HG03571 (cell line): ENCODE results near the gene ELMO1.

Source experiments
- ATAC-seq: cut with Tn5 transposase; IDR thresholded peaks from one replicate; pipeline ENCODE4 v1.9.1; 2021; ENCODE audit not compliant: unreplicated experiment

ELMO1 gene

DNA sequence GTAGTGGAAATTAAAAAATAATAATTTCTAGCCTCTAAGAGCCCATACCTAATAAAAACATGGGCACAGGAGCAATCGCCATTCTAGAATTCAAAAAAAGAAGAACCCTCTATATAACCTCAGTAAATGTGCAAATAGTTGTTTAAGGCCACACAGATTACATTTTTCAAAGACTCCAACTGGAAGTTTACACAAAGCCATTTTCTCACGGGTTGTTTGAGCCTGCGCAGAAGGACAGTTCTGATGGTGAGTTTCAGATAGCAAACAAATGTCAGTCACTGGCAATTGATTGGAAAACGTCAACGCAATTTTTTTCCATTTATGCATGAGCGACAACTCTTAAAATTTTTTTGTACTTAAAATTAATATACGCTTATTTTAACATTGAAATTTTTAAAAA lies 23.0 kb upstream of the ELMO1 start:
- ATAC-seq: no peak

DNA sequence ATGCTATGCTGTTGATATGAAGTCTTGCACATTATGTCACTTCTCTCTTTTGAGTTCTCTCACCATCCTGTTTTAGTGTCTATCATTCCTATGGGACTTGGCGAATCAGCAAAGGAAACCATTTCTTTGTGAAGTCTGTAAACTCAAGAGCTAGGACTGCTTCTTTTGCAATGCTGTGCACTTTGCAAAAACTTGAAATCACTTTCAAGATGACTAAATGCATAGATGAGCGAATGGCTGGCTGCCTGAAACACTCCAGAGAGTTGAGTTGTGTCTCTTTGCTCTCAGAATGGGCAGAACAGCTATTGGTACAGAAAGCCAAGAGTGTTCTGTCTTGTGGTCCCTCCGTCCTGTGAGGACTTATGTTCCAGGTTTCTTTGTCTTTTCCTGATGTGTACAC lies 18.3 kb upstream of the ELMO1 start:
- ATAC-seq: no peak

DNA sequence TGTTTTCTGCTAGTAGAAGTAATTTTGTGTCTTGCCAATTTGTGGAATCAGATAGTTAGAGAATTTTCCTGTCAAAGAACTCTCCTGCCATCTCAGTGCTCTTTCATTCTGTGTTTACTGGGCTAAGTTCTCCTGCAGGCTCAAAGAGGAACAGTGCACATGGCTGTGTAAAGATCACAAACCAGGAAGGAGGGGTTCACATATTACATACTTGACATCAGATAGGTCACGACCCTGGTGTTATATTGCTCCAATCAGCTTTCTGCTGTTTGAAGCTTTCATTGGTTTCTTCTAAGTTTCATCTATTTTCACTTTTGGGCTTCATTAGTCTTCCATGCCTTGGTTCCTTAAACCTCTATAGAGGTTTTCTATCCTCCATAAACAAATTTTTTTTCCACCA lies 13.5 kb upstream of the ELMO1 start:
- ATAC-seq: no peak

DNA sequence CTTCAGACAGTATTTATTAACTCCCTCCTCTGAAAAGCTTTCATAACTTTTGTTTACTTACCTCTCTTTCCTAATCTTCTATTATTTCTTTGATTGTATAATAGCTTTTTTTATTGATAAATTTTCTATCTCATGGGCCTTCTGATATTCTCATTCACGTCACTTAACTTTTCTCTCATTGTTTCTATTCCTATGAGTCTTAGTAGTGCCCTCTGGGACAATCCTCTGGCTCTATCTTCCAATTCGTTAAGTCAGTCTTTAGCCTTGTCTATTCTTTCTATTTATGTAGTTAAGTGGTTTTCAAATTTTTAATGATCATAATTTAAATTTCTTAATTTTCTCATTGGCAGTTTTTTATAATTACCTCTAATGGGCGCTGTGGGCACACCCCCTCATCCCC lies 6.4 kb upstream of the ELMO1 start:
- ATAC-seq: no peak

DNA sequence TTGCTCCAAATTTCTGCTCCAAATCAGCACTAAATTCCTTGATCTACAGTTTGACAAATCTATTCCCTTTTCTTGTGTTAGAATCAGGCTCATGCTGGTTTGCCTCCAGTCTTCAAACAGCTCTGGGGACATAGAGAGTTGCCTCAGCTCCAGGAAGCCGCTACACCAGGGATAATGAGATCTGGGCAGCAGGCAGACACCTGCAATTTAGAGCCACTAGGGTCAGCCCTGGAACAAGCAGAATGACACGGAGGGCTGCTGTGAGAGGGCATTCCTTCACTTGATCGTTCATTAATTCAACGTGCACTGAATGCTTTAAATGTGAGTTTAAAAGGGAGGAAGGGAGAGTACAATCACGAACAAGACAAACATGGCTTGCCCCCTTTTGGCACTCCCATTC lies 3.7 kb upstream of the ELMO1 start:
- ATAC-seq: no peak

DNA sequence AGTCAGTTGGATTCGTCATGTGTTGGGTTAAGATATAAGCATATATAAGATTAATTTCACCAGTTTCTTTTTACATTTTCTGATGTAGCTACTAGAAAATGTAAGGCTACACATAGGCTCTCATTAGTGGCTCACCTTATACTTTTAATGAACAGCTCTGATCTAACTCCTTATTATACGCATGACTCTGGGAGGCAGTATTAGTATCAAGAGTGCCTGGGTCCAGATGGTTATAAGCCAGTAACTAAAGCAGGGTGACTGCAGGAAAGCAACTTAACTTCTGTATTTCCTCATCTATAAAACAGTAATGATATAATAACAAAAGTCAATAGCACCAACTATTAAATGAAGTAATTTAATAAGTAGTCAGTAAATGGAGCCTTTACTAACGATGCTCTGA lies 1.4 kb upstream of the ELMO1 start:
- ATAC-seq: no peak

DNA sequence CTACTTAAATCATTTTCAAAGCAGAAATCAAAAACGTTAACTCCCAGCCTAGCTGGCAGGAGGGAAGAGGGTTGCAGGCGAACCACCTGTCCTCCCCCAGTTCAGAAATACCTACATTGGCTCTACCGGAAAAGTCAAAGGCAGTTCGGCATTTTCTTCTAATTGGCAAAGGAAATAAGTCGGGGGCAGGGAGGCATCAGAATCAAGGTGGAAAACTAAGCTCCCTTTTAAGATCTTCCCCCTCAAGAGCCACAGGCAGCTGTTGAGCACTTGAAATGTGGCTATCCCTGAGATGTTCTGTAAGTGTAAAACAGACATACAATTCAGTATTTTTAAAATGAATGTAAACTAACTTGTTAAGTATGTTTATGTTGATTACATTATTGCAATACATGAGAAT lies 957 bp upstream of the ELMO1 start:
- no peak for ATAC-seq

DNA sequence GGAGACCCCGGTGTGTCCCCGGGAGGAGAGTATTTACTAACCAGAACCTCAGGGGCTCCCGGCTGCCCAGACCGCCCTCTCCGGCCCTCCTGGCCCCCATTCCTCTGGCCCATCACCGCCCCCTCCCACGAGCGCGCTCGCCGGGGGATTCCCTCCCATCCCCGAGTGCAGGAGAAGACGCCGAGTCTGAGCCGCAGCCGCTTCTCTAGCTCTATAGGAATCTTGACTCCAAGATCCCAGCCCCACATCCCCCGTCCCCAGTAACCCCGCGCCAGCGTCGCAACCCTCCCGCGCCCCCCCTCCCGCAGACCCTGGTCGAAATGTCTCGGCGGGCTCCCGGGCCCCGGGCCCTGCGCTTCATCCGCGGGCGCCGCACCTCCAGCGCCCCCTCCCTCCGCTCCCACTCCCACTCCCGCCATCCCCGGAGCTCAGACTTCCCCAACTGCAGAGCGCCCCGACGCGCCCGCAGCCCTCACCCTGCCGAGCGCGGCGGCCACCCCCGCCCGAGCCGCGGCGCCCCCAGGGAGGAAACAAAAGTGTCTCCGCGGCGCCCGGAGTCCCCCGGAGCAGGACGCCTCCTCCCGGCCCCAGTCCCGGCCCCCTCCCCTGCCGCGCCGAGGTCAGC lies 541 bp downstream of the ELMO1 start:
- ATAC-seq: no peak

DNA sequence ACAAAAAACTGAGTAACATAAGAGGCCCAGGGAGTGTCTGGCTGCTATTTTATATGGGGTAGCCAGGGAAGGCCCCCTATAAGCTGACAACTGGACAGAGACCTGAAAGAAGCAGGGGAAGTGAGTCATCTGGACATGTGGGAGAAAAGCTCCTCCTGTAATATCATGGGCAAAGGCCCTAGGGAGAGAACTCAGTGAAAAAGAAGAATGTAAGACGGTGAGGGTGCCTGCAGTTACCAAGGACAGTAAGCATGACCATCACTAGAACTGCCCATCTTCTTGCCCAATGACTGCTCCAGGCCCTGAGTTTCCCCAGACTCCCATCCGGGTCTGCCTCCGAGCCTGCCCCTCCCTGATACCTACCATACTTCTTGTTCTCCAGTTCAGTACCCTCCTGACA lies 2.3 kb downstream of the ELMO1 start:
- ATAC-seq: no peak

DNA sequence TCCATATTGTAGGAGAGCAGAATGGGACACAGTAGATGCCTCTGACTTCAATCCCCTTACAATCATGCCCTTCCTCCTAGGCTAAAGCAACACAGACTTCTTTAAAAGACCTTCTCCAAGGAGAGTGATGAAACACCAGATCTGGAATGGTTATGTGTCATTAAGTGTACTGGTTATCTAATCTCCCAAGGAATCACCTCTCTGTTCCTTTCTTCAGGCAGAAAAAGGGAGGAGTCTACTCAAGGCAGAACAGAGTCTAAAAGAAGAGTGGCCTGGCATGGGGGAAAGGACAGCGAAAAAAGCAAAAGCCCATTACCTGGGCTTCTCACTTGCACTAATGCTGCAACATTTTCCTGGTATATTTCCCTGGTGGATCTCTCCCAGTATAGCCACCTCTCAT lies 2.9 kb downstream of the ELMO1 start:
- no peak for ATAC-seq

DNA sequence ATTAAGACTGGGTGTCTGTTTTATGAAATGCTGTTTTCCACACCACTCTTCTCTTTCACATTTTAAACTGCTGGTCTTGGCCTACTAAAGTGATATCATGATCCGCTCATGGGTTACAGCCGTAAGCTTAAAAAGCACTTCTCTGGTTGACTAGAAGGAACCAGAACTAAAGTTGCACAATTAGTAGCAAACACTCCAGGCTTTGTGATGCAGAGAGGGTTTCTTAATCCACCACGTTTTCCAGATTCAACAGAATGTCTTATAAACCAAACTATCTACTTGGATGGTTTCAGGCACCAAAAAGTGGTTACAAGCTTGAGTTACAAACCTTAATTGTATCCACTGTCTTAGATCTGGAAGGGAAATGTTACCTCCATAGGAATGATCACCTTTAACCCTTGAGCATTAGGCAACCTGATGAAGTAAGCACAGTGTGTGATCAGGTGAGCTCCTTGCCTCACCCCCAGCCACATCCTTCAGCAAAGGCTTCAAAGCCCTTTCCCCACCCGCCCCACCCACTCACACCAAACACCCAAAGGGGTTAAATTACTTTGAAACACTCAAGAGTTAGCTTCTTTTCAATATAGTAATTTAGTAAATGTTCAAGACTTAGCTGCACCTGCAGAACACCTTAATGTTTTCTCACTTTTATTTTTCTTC lies 3.5 kb downstream of the ELMO1 start:
- ATAC-seq: no peak

DNA sequence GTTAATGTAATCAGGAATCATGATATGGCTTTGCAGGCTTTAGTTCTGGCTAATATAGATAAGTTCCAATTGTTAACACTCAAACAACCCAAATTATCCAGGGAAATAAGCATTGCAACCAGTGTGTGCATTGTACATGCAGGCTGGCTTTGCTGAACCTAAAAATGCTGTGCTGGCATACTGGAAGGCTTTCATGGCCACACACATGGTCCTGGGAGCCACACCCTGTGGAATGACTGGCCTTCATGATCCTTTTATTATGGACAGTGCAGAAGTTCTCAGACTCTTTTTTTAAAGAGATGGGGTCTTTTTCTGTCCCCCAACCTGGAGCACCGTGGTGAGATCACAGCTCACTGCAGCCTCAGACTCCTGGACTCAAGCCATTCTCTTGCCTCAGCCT lies 5.0 kb downstream of the ELMO1 start:
- no peak for ATAC-seq

DNA sequence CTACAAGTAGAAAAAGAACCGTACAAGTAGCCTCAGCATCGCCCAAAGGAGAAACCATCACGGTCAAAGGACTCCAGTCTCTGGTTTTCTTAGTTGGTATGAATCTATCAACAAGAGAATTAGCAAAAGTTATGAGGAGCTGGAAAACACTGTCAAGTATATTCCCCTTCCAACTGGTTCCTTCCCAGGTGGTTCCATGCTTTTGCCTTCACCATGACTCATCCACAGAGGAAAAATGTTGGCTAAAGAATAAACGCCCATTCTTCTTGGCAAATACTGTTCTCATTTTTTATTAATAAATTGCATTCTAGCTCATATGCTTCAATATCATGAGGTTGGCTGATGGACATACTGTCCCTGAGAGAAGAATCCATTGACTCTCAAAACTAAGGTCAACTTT lies 6.4 kb downstream of the ELMO1 start:
- no peak for ATAC-seq

DNA sequence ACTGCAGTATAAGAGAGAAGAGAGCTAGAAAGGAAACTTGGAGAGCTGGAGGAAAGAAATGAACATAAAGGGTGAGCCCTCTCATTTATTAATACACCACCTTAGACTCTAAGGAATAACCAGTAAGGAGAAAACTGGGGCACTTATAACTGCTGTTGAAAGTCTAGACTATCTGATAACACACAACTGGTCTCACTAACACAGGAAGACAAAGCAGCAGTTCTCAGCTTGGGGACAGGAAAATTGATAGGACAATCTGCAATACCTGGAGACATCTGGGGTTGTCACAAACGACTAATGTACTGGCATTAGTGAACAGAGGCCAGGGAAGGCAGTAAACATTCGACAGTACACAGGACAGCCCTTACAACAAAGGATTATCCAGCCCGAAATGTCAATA lies 6.8 kb downstream of the ELMO1 start:
- ATAC-seq: no peak

DNA sequence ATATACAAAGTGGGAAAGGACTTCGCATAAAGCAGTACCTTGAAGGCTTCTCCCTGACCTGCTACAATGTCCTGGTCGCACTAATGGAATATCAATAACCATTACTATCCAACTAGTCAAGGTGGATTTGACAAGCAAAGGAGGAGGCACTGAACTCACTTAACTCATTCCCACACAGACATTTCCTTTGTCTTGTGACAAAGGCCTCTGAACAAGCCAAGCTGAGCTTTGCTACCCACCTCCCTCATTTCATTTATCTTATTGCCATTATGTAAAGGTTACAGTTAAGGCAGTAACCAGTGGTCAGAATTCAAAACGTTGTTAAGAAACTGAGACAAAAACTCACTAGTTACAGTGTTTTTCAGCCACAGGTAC lies 7.3 kb downstream of the ELMO1 start:
- no peak for ATAC-seq

DNA sequence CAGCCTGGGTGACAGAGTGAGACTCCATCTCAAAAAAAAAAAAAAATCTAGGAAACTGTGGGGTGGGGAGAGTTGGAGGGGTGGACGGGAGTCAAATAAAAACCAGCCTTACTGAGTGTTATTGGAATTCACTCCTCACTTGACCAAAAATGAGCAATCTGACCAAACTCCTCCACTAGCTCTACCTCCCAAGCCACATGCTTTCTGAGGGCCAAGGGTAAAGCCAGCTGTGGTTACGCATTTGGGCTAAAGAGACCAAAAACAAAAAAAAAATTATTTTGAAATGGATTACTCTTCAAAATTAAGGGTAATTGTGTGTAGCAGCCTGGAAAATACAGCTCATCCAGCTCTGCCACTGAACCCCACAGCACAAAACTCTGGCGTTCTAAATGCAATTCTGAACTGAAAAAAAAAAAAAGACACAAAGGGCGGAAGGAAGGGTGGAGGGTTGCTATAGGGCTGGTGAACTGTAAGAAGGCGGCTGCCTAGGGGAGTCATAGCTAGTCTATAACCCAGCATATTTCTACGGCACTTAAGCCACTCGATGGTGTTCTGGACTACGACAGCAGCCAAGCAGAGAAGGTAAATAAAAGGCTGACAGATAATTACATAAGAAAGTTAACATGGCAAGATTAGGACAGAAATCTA lies 7.8 kb downstream of the ELMO1 start:
- no peak for ATAC-seq

DNA sequence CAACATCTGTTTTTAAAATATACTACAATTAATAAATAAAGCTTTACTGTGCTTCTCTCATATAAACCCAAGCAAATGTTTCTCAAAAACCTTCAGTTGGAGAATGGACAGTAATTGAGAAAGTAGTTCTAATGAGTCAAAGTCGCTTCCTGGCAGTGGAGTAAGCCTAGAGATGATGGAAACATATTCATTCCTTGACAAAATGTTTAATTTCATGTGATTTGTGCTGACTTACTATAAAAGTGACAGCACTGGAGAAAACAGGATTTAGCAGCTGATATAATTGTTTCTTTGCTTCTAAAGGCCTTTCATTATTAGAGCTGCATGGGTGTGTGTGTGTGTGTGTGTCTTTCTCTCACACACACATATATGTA lies 9.0 kb downstream of the ELMO1 start:
- no peak for ATAC-seq

DNA sequence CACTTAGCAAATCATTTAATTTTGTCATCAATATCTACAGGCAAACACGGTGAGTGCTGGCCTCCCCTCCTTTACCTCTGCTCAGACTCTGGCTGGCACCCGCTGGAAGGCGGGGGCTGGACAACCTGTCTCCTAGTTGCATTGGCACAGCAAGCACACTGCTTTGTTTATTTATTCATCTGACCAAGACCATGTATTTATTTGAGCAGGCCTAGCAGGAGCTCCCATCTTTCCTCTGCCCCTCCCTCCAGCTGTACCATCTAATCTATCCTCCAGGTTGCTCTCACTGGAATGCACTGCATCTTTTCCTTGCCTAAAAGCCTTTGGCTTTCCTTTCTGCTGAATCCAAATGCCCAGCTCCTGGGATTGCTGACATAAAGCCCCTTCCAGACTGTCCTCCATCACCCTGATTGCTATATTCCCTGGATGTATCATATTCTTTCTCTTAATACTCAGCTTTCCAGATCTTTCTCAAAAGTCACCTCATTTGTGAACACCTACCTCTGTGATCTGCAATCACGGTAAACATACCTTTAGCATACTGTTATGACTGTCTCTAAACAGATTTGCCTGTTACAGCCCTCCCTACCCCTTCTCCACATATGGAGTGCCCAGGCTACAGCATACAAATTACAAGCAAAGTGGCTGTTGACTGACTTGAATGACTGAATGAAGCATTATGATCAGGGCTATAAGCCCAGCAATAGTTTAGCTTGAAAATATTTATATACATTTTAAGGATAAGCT lies 9.6 kb downstream of the ELMO1 start:
- no peak for ATAC-seq

DNA sequence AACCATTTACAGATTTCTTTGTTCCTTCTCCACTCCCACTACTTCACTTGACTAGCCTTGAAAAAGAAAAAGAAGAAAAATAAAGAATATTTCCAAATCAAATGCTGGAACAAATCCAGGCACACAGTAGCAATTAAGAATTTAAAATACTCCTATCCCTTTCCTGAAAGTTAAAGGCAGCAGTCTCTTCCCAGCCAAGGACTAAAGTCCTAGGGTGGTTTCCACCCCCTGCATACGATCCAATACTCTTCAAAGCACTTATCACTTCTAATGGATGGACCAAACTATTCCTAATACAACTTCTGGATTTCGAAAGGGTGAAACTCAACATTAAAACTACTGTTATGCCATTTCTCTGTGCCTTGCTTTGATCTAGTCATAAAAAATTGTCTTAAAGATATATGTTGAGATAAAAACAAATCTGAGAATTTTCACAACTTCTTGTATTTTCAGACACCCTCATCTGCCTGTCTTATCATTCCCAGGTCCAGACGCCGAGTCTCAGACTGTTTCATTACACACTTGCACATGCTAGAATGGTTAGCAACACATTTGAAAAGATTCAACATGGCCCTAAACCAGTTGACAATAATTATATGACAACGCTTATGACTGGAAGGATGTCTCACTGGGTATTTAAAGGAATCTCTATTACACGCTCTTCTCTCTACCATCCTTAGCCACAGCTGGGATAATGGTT lies 13.4 kb downstream of the ELMO1 start:
- no peak for ATAC-seq

DNA sequence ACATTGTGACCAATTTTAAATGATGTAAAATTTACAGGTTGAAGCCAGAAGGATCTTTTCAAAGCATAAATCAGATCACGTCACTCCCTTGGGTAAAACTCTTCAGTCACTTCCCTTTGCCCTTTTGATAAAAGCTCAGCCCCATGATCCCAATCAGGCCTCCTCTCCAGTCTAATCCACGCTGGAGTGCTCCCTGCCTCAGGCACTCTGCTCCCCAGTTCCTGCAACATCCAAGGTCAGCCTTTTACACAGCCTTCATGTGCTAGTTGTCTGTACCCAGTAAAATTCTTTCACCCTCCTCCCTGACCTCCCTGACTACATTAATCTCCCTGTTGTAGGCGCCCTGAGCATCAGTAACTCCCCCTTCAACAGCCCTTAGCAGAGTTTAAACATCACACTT lies 14.1 kb downstream of the ELMO1 start:
- no peak for ATAC-seq

DNA sequence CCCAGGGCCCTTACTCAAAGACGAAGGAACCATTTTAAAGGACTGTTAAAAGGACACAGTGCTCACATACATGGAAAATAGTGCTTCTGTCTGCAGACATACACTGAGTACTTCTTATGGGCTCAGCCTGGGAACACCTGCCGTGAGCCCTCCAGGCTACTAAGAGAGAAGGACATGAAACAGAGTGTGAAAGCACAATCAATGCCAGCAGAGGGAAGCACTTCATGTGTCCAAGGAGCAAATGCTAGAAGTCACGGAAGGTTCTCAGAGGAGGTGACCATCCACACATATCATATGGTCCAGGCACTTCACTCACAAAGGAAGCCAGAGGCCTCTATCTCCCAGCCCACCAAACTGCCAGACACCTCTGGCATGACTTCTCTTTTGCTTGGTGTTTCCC lies 15.5 kb downstream of the ELMO1 start:
- ATAC-seq: no peak
